Lung (tissue), 12 donors: ENCODE data around the gene SPRYD3. TPM values are rescaled to one million over a fixed set of nuclear protein-coding genes. Genes with fewer than 3 reads are reported as not detected.

Experiments
- ATAC-seq: fragments of 200-7000 bp; cut with Tn5 transposase; one replicate; pipeline ENCODE4 v1.9.1; 2020; ENCODE audit warnings: moderate number of reproducible peaks; ENCODE audit not compliant: insufficient read depth, low FRiP score
- DNase-seq, 3 donors: peaks; one replicate each; pipeline ENCODE4 v3.0.0-alpha.2; 2013 to 2017
- H3K27ac ChIP-seq, 2 donors: one replicate each; pipeline ENCODE4 v1.5.1; 2013; ENCODE audit warnings: mild to moderate bottlenecking in 2 of 2, moderate library complexity in 2 of 2, control low read depth in 1 of 2, inconsistent platforms in 1 of 2, low read depth in 1 of 2, low read length in 1 of 2
- H3K27me3 ChIP-seq, 3 donors: one replicate each; pipeline ENCODE4 v1.5.1; 2013; ENCODE audit warnings: low read length in 2 of 3; ENCODE audit not compliant: control insufficient read depth in 3 of 3, insufficient read depth in 3 of 3
- H3K36me3 ChIP-seq, 4 donors: one replicate each; pipeline ENCODE4 v1.5.1; 2013; ENCODE audit warnings: low read length in 4 of 4, mild to moderate bottlenecking in 1 of 4, moderate library complexity in 1 of 4; ENCODE audit not compliant: control insufficient read depth in 4 of 4, insufficient read depth in 4 of 4
- H3K4me1 ChIP-seq, 5 donors: one replicate each; pipeline ENCODE4 v1.5.1; 2013; ENCODE audit warnings: low read length in 5 of 5, mild to moderate bottlenecking in 2 of 5, moderate library complexity in 1 of 5; ENCODE audit not compliant: control insufficient read depth in 5 of 5, insufficient read depth in 5 of 5
- H3K4me3 ChIP-seq: one replicate; pipeline ENCODE4 v1.5.1; 2013; ENCODE audit warnings: mild to moderate bottlenecking, control low read depth, moderate library complexity
- H3K9ac ChIP-seq, 2 donors: one replicate each; pipeline ENCODE4 v1.5.1; 2013; ENCODE audit warnings: low read length in 2 of 2, control low read depth in 1 of 2; ENCODE audit not compliant: insufficient read depth in 1 of 2
- H3K9me3 ChIP-seq, 4 donors: one replicate each; pipeline ENCODE4 v1.5.1; 2013; ENCODE audit warnings: low read length in 3 of 4, mild to moderate bottlenecking in 1 of 4, moderate library complexity in 1 of 4; ENCODE audit not compliant: control insufficient read depth in 4 of 4, insufficient read depth in 3 of 4
- WGBS, 2 donors: extraction: QIAGEN DNeasy Blood & Tissue Kit; methylation state at CpG; one replicate each; pipeline ENCODE4 v1.1.7; 2013; 5-methylcytosine and 5-hydroxymethylcytosine counted together
- polyA plus RNA-seq, 2 donors: library from polyadenylated mRNA; stranded (reverse); fragments of 200-250 nt; gene quantifications; one replicate each; pipeline ENCODE4 v1.2.1, GENCODE V29; 2013
- total RNA-seq, 2 donors: library from RNA; depleted of rRNA in 1 of 2; stranded (reverse); fragments of >200 nt in 1 of 2; gene quantifications; one replicate each; pipeline ENCODE4 v1.2.1, GENCODE V29; 2014 to 2021
- TF ChIP-seq, protein P1 (sequence below): IDR thresholded peaks from 2 replicates; pipeline ENCODE4 v1.5.1; 2012; ENCODE audit warnings: mild to moderate bottlenecking; ENCODE audit errors: control extremely low read depth, extremely low read depth
- donor health status: control.
- donor health status: control.
- donor health status: Bipolar disorder and iron deficiency.
- donor health status: healthy.
- donor health status: DM: yes; HTN: yes; CAD: no.

SPRYD3 gene
- total and polyA plus RNA-seq, 4 donors, result 17.1 to 60.2 (median 34.9) TPM

DNA sequence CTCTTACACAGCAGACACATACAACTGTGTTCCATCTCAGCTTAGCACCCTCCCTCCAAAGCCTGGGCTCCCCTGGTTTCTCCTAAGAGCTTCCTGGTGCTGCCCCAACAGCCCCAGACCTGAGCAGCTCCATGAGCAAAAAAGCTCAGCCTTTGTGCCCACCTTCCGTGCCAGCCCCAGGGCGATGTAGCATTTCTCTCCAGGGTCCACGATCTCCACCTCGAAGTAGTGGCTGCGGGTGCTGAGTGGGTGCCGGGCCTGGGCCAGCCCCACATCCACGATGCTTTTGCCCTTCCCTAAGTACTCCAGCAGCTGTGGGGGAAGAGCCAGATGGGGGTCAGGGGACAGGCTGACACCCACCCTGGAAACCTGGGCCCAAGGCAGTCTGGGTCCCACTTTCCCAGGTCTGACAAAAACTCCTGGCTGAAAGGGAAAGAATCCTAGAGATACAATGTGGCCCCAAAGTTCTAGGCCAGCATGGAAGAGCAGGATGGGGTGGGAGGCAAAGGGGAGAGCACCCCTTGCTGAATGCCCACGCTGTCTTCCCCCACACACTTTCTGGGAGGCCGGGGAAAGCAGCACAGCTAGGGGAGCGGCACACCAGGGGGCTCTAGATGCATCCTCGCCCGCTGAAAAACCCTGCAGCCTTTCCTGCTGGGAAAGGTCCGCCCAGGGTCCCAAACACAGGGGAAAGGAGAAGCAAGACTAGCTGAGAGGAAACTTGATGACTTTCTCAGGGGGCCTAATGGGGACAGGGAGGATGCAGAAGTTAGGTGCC is 11.0 kb downstream of the SPRYD3 start:
- peaks cover 0 to 45% (median 15%) of the 10 kb centered on the region in 4 donors for H3K36me3 ChIP-seq
- H3K27me3 ChIP-seq, result no peaks in the 10 kb centered on the region
- WGBS, 2 donors, result 90 to 91% methylated on average over 13 of the region's 13 CpGs
- H3K9ac ChIP-seq, result no peak overlapping the region
- TF ChIP-seq, protein P1, sequence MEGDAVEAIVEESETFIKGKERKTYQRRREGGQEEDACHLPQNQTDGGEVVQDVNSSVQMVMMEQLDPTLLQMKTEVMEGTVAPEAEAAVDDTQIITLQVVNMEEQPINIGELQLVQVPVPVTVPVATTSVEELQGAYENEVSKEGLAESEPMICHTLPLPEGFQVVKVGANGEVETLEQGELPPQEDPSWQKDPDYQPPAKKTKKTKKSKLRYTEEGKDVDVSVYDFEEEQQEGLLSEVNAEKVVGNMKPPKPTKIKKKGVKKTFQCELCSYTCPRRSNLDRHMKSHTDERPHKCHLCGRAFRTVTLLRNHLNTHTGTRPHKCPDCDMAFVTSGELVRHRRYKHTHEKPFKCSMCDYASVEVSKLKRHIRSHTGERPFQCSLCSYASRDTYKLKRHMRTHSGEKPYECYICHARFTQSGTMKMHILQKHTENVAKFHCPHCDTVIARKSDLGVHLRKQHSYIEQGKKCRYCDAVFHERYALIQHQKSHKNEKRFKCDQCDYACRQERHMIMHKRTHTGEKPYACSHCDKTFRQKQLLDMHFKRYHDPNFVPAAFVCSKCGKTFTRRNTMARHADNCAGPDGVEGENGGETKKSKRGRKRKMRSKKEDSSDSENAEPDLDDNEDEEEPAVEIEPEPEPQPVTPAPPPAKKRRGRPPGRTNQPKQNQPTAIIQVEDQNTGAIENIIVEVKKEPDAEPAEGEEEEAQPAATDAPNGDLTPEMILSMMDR, result no peak
- DNase-seq, result no peak
- H3K27ac ChIP-seq, result no peak overlapping the region
- H3K4me1 ChIP-seq, result peaks cover 8 to 25% (median 17%) of the 10 kb centered on the region in 5 donors
- H3K9me3 ChIP-seq, result no peaks in the 10 kb centered on the region
- ATAC-seq, result no peak
- H3K4me3 ChIP-seq, result no peak overlapping the region

DNA sequence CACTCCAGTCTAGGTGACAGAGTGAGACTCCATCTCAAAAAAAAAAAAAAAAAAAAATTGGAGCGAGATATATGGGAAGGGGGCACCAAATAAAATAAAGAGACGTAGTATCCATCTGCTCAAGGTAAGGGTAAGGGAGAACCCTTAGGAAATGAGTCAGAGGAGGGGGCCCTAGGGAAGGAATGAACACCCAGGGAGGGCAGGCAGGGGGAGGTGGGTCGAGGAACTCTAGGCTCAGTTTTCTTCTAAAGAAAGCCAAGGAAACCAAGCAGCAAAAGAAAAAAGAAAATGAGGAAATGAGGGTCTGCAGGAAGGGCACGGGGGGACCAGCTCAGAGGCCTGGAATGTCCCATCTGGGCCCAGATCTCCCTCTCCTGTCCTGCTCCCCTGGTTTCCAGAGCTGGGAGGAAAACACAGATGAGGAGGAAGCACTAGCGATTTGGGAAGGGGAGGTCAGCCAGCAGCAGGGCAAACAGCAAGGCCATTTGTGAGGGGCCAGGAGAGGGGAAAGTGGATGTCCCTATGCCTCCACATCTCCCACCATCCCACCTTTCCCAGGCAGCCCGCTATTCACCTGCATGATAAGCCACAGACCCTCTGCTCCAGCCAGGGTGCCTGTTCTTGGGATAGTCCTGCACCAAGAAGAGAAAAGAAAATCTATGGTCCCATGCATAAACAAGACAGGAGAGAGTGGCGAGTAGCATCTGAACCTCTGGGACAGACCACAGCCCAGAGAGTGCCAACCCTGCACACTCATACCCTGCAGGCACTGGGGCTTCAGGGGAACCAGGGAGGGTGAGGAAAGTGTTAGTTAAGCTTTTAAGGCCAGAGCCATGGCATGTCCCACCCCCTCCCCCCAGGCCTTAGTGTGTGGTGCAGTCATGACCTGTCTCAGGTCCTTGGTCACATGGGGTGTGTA is 11.9 kb downstream of the SPRYD3 start:
- peaks cover 7 to 21% (median 11%) of the 10 kb centered on the region in 5 donors for H3K4me1 ChIP-seq
- 84 to 85% methylated on average over 7 of the region's 7 CpGs for WGBS, 2 donors

DNA sequence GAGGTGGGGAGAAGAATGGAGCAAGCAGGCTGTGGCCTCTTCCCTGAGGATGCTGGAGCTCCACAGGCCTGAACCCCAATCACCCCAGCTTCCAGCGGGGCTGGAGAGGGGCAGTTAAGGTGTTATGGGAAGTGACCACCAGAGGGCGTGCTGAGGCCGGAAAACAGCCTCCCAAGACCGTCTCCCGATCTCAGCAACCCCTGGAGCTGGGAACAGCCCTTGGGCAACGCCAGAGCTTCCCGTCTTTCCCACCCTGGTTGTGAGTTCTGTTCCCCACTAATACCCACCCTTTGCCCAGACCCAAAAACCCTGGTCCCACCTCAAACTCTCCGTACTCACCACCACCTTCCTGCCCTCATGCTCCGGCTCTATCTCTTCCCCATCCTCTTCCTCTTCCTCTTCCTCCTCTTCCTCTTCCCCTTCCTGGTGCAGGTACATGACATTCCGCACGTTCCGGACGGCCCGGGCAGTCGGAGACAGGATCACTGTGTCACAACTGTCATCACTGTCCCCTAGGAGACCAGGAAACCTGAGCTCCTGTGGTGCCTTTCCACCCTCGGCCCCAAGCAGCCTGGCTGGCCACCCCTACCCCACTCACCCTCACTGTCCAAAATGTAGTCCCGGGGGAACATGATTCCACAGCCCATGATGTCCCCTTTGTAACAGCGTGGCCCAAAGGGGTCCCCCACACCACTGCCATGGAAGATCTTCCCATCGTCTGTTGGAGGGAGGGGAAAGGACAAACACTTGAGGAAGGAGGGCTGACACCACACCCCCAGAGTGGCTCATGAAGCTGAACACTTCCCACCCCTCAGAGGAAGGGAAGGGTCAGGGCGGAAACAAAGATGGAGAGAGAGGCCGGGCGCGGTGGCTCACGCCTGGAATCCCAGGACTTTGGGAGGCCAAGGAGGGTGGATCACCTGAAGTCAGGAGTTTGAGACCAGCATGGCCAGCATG is 12.9 kb downstream of the SPRYD3 start:
- peak; percentile 87 to 90 (median 88) for DNase-seq
- Histone ChIP-seq H3K9me3 (no peaks in the 10 kb centered on the region), H3K9ac (no peak overlapping the region), H3K4me1 (peaks cover 0 to 23% (median 8%) of the 10 kb centered on the region in 5 donors), H3K27me3 (no peaks in the 10 kb centered on the region), H3K4me3 (no peak overlapping the region), H3K27ac (peak overlapping the region in 1 of 2 donors; percentile 62), H3K36me3 (peaks cover 0 to 57% (median 28%) of the 10 kb centered on the region in 4 donors)
- peak; percentile 54 for ATAC-seq
- TF ChIP-seq, protein P1, result peak; percentile 94
- WGBS, 2 donors, result 40 to 42% methylated on average over 24 of the region's 24 CpGs

More for the DNA sequence above, 11.9 kb downstream of the SPRYD3 start:
- Histone ChIP-seq H3K9ac (no peak overlapping the region), H3K36me3 (peaks cover 0 to 52% (median 19%) of the 10 kb centered on the region in 4 donors), H3K27me3 (no peaks in the 10 kb centered on the region), H3K4me3 (no peak overlapping the region), H3K27ac (no peak overlapping the region), H3K9me3 (no peaks in the 10 kb centered on the region)
- no peak for DNase-seq
- TF ChIP-seq, protein P1, result no peak
- ATAC-seq, result no peak
